Measurements from ENCODE around the gene FOLR1. TPM values are rescaled to one million over a fixed set of nuclear protein-coding genes. Genes with fewer than 3 reads are reported as not detected.

The FOLR1 gene
- total RNA-seq, 1 experiment from 2014 or later, result not detected

DNA sequence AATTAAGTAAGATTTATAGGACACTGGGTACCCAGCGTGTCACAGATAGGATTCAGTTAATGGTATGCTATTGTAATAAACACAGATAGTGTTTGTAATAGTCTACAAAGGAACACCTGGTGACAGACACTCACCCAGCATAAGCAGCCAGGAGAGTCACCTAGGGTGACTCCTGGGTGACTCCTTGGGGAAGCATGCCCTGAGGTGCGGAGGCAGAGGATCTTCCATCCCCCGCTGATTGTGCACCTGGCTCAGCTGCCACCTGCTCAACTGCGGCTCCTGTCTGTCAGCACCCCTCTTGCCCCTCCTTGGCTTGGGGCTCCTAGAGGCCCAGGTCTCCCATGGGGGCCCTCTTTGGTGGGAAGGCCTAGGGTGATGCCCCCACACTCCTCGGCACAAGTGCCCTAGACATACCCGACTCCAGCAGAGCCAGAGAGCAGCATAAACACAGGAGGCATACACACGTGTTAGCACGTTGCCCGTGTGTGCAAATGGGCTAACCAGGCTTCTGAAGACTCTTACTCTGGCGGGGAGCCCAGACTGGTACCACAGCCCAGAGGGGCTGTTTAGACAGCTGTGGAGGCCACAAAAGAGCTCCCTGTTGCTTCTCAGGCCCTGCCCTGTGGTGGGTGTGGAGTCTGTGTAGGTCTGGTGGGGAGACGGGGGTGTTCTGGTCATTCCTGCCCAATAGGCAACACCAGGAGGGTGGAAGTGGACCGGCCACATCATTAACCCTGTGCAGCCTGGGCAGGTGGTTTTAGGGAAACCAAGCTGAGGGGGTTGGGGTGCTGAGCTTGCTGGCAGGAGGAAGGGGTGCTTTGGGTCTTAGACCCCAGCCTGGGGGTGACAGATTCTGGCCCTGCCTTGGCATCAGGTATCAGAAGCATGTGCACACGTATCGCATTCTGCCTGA, 35.6 kb downstream of the FOLR1 start:
- DNase-seq (ENCODE audit: low spot score), result no peak
- CTCF ChIA-PET, result no interaction called here
- TF ChIP-seq EZH2 (IDR thresholded peaks at IDR 0.05; ENCODE audit: borderline replicate concordance, low read depth, low read length, poor library complexity, severe bottlenecking), result no peak
- TF ChIP-seq, protein P1, sequence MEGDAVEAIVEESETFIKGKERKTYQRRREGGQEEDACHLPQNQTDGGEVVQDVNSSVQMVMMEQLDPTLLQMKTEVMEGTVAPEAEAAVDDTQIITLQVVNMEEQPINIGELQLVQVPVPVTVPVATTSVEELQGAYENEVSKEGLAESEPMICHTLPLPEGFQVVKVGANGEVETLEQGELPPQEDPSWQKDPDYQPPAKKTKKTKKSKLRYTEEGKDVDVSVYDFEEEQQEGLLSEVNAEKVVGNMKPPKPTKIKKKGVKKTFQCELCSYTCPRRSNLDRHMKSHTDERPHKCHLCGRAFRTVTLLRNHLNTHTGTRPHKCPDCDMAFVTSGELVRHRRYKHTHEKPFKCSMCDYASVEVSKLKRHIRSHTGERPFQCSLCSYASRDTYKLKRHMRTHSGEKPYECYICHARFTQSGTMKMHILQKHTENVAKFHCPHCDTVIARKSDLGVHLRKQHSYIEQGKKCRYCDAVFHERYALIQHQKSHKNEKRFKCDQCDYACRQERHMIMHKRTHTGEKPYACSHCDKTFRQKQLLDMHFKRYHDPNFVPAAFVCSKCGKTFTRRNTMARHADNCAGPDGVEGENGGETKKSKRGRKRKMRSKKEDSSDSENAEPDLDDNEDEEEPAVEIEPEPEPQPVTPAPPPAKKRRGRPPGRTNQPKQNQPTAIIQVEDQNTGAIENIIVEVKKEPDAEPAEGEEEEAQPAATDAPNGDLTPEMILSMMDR (conservative IDR thresholded peaks at IDR 0.05; ENCODE audit: low read depth, low read length), result no peak
- POLR2A ChIA-PET (ENCODE audit: low non-redundant PET), result no interaction called here
- Histone ChIP-seq H3K9me3 (ENCODE audit: low read depth, low read length, poor library complexity, severe bottlenecking) (no peaks in the 10 kb centered on the region), H3K36me3 (ENCODE audit: insufficient read depth, low read length, poor library complexity, severe bottlenecking) (peaks cover 40% of the 10 kb centered on the region), H3K27me3 (replicated peaks; ENCODE audit: insufficient read depth, low read depth, low read length, poor library complexity) (no peaks in the 10 kb centered on the region), H3K4me1 (ENCODE audit: insufficient read depth, low read length, poor library complexity, severe bottlenecking) (peaks cover 3% of the 10 kb centered on the region), H3K4me3 (ENCODE audit: low read depth, low read length, poor library complexity, severe bottlenecking) (no peak overlapping the region), H3K27ac (ENCODE audit: low read depth, low read length, poor library complexity, severe bottlenecking) (no peak overlapping the region)
- intact Hi-C loops (cut with micrococcal nuclease; ENCODE audit: unreplicated experiment), result no loop called here
- no TSS peak for BruUV-seq (replicated peaks)

DNA sequence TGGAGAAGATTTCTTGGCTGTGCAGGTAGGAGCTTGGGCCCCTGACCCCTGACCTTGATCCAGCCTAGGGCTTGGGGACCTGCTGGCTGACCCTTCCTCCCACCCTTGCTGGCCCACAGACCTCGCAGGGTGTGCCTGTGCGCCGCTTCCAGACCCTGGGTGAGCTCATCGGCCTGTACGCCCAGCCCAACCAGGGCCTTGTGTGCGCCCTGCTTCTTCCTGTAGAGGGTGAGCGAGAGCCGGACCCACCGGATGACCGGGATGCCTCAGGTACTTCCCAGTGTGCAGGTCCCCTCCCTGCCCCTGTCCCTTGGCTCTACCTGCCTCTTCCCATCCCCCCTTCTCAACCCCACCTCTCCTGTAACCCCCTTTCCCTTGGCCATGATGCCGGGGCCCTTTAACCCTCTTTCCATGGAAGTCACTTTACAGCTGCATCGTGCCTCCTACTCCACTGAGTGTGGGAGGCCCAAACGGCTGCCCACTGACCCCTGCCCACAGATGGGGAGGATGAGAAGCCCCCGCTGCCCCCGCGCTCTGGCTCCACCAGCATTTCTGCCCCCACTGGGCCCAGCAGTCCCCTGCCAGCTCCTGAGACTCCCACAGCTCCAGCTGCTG, 36.4 kb downstream of the FOLR1 start:
- no peak overlapping the region for H3K27ac ChIP-seq (ENCODE audit: low read depth, low read length, poor library complexity, severe bottlenecking)
- no peak for DNase-seq (ENCODE audit: low spot score)
- CTCF ChIA-PET, result no interaction called here
- BruUV-seq (replicated peaks), result no TSS peak
- H3K9me3 ChIP-seq (ENCODE audit: low read depth, low read length, poor library complexity, severe bottlenecking), result no peaks in the 10 kb centered on the region
- H3K4me3 ChIP-seq (ENCODE audit: low read depth, low read length, poor library complexity, severe bottlenecking), result no peak overlapping the region
- intact Hi-C loops (cut with micrococcal nuclease; ENCODE audit: unreplicated experiment), result no loop called here
- POLR2A ChIA-PET (ENCODE audit: low non-redundant PET), result no interaction called here
- no peaks in the 10 kb centered on the region for H3K4me1 ChIP-seq (ENCODE audit: insufficient read depth, low read length, poor library complexity, severe bottlenecking)
- H3K36me3 ChIP-seq (ENCODE audit: insufficient read depth, low read length, poor library complexity, severe bottlenecking), result peaks cover 40% of the 10 kb centered on the region
- no peaks in the 10 kb centered on the region for H3K27me3 ChIP-seq (replicated peaks; ENCODE audit: insufficient read depth, low read depth, low read length, poor library complexity)
- no peak for TF ChIP-seq EZH2 (IDR thresholded peaks at IDR 0.05; ENCODE audit: borderline replicate concordance, low read depth, low read length, poor library complexity, severe bottlenecking)
- TF ChIP-seq, protein P1 (conservative IDR thresholded peaks at IDR 0.05; ENCODE audit: low read depth, low read length), result no peak

DNA sequence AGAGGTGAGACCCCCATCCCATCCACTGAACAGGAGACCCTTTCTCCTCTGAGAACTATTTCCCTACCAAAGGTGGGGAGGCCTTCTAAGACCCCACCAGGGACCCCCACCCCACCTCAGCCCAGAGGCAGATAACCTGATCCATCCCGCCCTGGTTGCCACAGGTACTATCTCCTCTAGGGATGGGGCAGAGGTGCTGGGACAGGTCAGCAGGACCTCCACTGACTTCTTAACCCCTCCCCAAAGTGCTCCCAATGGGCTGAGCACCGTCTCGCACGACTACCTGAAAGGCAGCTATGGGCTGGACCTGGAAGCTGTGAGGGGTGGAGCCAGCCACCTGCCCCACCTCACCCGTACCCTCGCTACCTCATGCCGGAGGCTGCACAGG, 36.9 kb downstream of the FOLR1 start:
- no peak overlapping the region for H3K27ac ChIP-seq (ENCODE audit: low read depth, low read length, poor library complexity, severe bottlenecking)
- no TSS peak for BruUV-seq (replicated peaks)
- no peaks in the 10 kb centered on the region for H3K4me1 ChIP-seq (ENCODE audit: insufficient read depth, low read length, poor library complexity, severe bottlenecking)
- ChIA-PET CTCF (no interaction called here), POLR2A (ENCODE audit: low non-redundant PET) (no interaction called here)
- no peak for DNase-seq (ENCODE audit: low spot score)
- no peak for TF ChIP-seq EZH2 (IDR thresholded peaks at IDR 0.05; ENCODE audit: borderline replicate concordance, low read depth, low read length, poor library complexity, severe bottlenecking)
- TF ChIP-seq, protein P1 (conservative IDR thresholded peaks at IDR 0.05; ENCODE audit: low read depth, low read length), result no peak
- H3K27me3 ChIP-seq (replicated peaks; ENCODE audit: insufficient read depth, low read depth, low read length, poor library complexity), result no peaks in the 10 kb centered on the region
- intact Hi-C loops (cut with micrococcal nuclease; ENCODE audit: unreplicated experiment), result no loop called here
- no peak overlapping the region for H3K4me3 ChIP-seq (ENCODE audit: low read depth, low read length, poor library complexity, severe bottlenecking)
- no peaks in the 10 kb centered on the region for H3K9me3 ChIP-seq (ENCODE audit: low read depth, low read length, poor library complexity, severe bottlenecking)
- peaks cover 40% of the 10 kb centered on the region for H3K36me3 ChIP-seq (ENCODE audit: insufficient read depth, low read length, poor library complexity, severe bottlenecking)

Data from A673 (cell line).